DND-41 (cell line): Measurements from ENCODE around the gene MB21D2.

Experiments
- ATAC-seq: fragments of 200-7000 bp; cut with Tn5 transposase; 3 replicates; pipeline ENCODE4 v1.9.1; 2021; ENCODE audit warnings: low read depth; ENCODE audit not compliant: insufficient read depth
- DNase-seq: peaks from one replicate; pipeline ENCODE4 v3.0.0-alpha.2; 2020
- H2AFZ ChIP-seq: 2 replicates; pipeline ENCODE4 v1.6.0; 2012; ENCODE audit warnings: low read depth, low read length
- H3K27ac ChIP-seq: 2 replicates; pipeline ENCODE4 v1.5.1; 2012; ENCODE audit warnings: low read length, inconsistent platforms
- H3K27me3 ChIP-seq: fragments of 200-600 bp; sonication (generic); 2 replicates; pipeline ENCODE4 v1.6.0; 2012; ENCODE audit warnings: low read length, mild to moderate bottlenecking, inconsistent platforms; ENCODE audit not compliant: insufficient read depth, poor library complexity
- H3K36me3 ChIP-seq: 2 replicates; pipeline ENCODE4 v1.5.1; 2012; ENCODE audit warnings: low read length, inconsistent platforms; ENCODE audit not compliant: insufficient read depth
- H3K4me1 ChIP-seq: 2 replicates; pipeline ENCODE4 v1.5.1; 2012; ENCODE audit warnings: mild to moderate bottlenecking, low read length; ENCODE audit not compliant: insufficient read depth
- H3K4me2 ChIP-seq: 2 replicates; pipeline ENCODE4 v1.6.0; 2012; ENCODE audit warnings: mild to moderate bottlenecking, moderate library complexity, low read length, inconsistent platforms; ENCODE audit not compliant: insufficient read depth
- H3K4me3 ChIP-seq, 2 experiments: fragments of 200-600 bp in 1 of 2; shearing (Covaris generic) in 1 of 2; 2 replicates each; pipeline ENCODE4 v1.5.1; 2012 to 2016; ENCODE audit warnings: inconsistent platforms in 2 of 2, low read length in 2 of 2, mild to moderate bottlenecking in 2 of 2, low read depth in 1 of 2, moderate library complexity in 1 of 2
- H3K79me2 ChIP-seq: 2 replicates; pipeline ENCODE4 v1.6.0; 2012; ENCODE audit warnings: low read length, inconsistent platforms; ENCODE audit not compliant: insufficient read depth
- H3K9ac ChIP-seq: 2 replicates; pipeline ENCODE4 v1.6.0; 2012; ENCODE audit warnings: low read depth, mild to moderate bottlenecking, inconsistent platforms, low read length, moderate library complexity
- H3K9me3 ChIP-seq: 2 replicates; pipeline ENCODE4 v1.5.1; 2012; ENCODE audit warnings: low read length, moderate library complexity, mild to moderate bottlenecking, inconsistent platforms; ENCODE audit not compliant: insufficient read depth, severe bottlenecking
- H4K20me1 ChIP-seq: 2 replicates; pipeline ENCODE4 v1.6.0; 2012; ENCODE audit warnings: low read length; ENCODE audit not compliant: insufficient read depth
- EZH2 ChIP-seq: IDR thresholded peaks from 3 replicates; pipeline ENCODE4 v1.6.1; 2012; ENCODE audit warnings: borderline replicate concordance, low read depth, mild to moderate bottlenecking, moderate library complexity, low read length, inconsistent platforms; ENCODE audit not compliant: severe bottlenecking
- TF ChIP-seq, protein P1 (sequence below): IDR thresholded peaks from 2 replicates; pipeline ENCODE4 v1.5.1; 2012; ENCODE audit warnings: borderline replicate concordance, low read length, moderate library complexity, mild to moderate bottlenecking; ENCODE audit not compliant: poor library complexity, severe bottlenecking; ENCODE audit errors: extremely low read depth

Gene MB21D2

DNA sequence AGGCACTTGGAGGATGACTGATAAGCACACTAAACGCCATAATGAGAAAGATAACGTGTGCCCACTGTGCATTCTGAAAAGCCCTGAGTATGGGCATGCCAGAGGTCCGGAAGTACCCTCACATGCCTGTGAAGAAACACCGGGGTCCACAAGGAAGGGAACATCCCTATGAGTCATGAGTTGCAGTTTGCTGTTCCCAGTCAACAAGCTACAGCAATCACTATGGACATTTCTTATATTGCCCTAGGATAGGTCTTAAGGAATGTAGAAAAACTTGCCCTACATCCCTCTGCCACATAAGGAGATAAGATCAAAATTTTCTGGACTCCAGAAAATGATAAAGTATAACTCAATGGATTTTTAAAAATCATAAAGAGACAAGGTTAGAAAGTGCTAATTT, 9.9 kb downstream of the MB21D2 start:
- no peaks in the 10 kb centered on the region for H3K27me3 ChIP-seq
- DNase-seq = no peak

DNA sequence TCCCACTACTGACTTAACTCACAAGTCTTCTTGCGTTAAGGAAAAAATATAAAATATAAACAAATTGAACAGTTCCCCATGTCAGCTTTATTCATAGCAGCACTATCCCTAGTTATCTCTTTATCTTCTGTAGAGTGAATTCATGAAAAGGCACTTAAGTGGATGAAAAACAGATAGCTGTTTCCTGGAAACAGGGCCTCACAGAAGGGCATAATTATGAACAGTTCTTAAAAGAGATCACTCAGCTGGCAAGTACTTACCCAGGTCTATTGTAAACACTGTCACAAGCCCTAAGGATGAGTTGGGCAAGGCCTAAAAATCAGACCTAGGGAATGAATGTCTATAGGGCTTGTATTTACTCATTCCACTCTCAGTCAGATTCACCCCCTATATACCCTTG, 10.7 kb downstream of the MB21D2 start:
- no peak overlapping the region for H3K4me2 ChIP-seq
- no peak for TF ChIP-seq EZH2
- TF ChIP-seq, protein P1, sequence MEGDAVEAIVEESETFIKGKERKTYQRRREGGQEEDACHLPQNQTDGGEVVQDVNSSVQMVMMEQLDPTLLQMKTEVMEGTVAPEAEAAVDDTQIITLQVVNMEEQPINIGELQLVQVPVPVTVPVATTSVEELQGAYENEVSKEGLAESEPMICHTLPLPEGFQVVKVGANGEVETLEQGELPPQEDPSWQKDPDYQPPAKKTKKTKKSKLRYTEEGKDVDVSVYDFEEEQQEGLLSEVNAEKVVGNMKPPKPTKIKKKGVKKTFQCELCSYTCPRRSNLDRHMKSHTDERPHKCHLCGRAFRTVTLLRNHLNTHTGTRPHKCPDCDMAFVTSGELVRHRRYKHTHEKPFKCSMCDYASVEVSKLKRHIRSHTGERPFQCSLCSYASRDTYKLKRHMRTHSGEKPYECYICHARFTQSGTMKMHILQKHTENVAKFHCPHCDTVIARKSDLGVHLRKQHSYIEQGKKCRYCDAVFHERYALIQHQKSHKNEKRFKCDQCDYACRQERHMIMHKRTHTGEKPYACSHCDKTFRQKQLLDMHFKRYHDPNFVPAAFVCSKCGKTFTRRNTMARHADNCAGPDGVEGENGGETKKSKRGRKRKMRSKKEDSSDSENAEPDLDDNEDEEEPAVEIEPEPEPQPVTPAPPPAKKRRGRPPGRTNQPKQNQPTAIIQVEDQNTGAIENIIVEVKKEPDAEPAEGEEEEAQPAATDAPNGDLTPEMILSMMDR = no peak
- H3K4me3 ChIP-seq = no peak overlapping the region
- H3K9me3 ChIP-seq = no peaks in the 10 kb centered on the region
- DNase-seq (no peak), ATAC-seq (no peak)
- no peak overlapping the region for H3K27ac ChIP-seq
- no peak overlapping the region for H2AFZ ChIP-seq
- H3K36me3 ChIP-seq = no peaks in the 10 kb centered on the region
- H3K4me1 ChIP-seq = no peaks in the 10 kb centered on the region
- H3K79me2 ChIP-seq = no peaks in the 10 kb centered on the region
- no peaks in the 10 kb centered on the region for H3K27me3 ChIP-seq
- no peak overlapping the region for H3K9ac ChIP-seq
- H4K20me1 ChIP-seq = no peaks in the 10 kb centered on the region

More for the DNA sequence above, 9.9 kb downstream of the MB21D2 start:
- Histone ChIP-seq H3K79me2 (no peaks in the 10 kb centered on the region), H3K9ac (no peak overlapping the region), H3K4me1 (no peaks in the 10 kb centered on the region), H3K4me2 (no peak overlapping the region), H3K27ac (no peak overlapping the region), H3K36me3 (no peaks in the 10 kb centered on the region), H4K20me1 (no peaks in the 10 kb centered on the region), H3K9me3 (no peaks in the 10 kb centered on the region), H3K4me3 (no peak overlapping the region), H2AFZ (no peak overlapping the region)
- ATAC-seq = no peak
- TF ChIP-seq, protein P1 = no peak
- no peak for TF ChIP-seq EZH2

DNA sequence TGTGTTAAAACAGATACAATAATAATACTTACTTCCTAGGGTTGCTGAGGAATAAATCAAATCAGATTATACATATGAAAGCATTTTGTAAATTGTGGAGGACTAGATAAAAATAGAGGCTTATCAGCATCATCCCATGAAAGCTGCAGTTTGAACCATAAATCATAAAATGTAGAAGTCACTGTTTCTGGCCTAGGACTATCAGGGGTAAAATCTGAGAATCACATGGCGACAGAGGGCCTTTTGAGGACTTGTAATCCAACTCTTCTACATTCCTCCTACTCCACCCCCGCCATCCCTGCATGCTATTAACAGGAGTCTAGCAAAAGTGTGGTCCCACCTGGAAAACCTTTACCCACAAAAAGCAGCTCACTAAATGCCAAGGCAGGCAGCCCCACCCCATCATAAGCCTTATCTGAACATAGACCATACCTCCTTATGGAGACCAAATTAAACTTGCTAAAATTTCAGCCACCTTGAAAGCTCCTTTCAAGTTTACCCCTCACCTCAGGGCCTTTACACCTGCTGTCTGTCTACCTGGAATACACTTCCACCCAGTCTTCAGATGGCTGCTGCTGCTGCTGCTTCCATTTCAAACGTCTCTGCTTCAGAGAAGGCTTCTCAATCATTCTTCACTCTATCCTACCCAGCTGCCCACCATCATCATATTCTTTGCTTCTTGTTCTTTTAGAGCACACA, 11.5 kb downstream of the MB21D2 start:
- ATAC-seq (no peak), DNase-seq (no peak)
- no peak overlapping the region for H3K9ac ChIP-seq
- H3K4me3 ChIP-seq = no peak overlapping the region
- no peaks in the 10 kb centered on the region for H3K36me3 ChIP-seq
- TF ChIP-seq, protein P1 = no peak
- TF ChIP-seq EZH2 = no peak
- no peak overlapping the region for H2AFZ ChIP-seq
- no peaks in the 10 kb centered on the region for H3K79me2 ChIP-seq
- H3K4me1 ChIP-seq = no peaks in the 10 kb centered on the region
- no peaks in the 10 kb centered on the region for H3K27me3 ChIP-seq
- no peak overlapping the region for H3K27ac ChIP-seq
- no peak overlapping the region for H3K4me2 ChIP-seq
- H3K9me3 ChIP-seq = no peaks in the 10 kb centered on the region
- no peaks in the 10 kb centered on the region for H4K20me1 ChIP-seq
